HG03575 (cell line): ENCODE data around the gene PLCH1.
"Not testable (repeated sequence)": the region's sequence is repeated elsewhere in the genome, so short reads cannot be mapped to it uniquely, and the experiment has no call there.

Experiments
- ATAC-seq: cut with Tn5 transposase; IDR thresholded peaks from one replicate; pipeline ENCODE4 v1.9.1; 2021; ENCODE audit not compliant: unreplicated experiment, insufficient number of reproducible peaks, low FRiP score; ENCODE audit errors: extremely low read depth

PLCH1 gene

DNA sequence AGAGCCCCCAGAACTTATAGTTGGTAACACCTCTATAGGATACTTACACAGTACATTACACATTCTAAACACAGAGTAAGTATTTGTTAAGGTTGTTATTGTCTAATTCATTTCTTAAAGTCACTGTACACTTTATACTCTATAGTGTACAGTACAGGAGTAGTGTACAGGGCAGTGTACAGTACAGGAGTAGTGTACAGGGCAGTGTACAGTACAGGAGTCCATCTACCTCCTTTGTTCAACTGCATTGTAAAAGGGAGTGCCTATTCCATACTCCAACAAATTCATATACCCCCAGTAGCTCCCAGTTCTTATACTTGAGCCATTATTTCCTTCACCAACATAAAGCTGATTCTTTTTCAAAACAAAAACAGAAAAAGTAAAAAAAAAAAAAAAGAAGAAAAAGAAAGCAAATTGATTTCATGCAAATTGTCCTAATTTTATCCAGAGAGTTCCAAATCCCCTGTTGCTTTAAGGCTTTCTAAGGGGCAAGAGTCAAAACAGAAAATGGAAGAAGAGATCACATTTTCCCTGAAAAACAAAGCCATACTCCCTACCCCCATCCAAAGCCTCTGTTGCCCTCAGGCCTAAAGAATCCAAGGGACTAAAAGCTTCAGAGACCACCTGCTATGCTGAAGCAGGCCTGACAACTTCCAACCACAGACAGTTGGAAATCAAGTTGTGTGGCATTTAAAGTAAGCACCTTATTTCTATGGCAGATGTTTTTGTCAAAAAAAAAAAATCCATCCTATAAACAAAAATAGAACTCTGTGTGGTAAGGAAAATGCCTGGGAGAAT is 125.6 kb downstream of the PLCH1 start:
- no peak for ATAC-seq

DNA sequence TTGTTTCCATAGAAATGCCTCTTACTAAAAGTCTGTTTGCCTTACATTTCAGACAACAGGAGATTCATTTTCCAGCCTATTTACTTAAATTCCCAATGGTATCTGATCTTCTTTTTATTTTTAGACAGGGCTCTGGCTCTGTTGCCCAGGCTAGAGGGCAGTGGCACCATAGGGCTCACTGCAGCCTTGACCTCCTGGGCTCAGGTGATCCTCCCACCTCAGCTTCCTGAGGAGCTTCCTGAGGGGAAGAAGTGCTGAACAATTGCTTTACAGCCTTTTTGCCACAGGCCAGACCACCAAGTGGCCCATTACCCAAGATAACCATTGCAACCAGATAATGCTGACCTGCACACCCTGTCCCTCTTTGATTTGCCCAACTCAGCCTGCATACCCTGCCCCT is 126.3 kb downstream of the PLCH1 start:
- no peak for ATAC-seq

DNA sequence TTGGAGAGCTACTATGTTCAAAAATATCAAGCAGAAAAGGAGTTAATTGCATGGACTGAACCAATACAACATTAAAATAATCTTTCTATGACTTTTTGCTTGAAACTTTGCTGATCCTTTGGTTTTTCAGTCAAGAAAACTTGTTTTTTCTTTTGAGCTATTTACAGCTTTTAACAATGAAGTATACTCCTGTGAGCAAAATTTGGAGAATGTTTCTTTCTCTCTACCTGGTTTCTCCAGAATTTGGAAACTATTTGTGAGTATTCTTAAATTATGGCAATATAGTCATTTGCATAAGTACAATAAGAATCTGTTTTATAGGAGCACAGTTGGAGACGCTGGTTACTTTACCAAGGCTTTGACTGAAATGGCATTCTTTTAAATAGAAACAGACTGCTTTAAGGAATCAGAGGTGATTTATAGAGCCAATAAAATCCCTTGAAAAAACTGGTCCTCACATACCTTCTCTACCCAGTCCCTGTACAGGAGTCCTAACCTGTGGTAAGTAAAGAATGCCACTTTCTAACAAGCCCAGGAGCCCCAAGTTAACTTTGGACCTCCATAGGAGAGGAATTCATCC is 127.4 kb downstream of the PLCH1 start:
- ATAC-seq = no peak

DNA sequence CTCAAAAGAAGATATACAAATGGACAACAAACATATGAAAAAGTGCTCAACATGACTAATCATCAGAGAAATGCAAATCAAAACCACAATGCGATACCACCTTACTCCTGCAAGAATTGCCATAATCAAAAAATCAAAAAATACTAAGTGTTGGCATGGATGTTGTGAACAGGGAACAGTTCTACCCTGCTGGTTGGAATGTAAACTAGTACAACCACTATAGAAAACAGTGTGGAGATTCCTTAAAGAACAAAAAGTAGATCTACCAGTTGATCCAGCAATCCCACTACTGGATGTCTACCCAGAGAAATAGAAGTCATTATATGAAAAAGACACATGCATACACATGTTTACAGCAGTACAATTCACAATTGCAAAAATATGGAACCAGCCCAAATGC is 129.7 kb downstream of the PLCH1 start:
- not testable (repeated sequence) for ATAC-seq

DNA sequence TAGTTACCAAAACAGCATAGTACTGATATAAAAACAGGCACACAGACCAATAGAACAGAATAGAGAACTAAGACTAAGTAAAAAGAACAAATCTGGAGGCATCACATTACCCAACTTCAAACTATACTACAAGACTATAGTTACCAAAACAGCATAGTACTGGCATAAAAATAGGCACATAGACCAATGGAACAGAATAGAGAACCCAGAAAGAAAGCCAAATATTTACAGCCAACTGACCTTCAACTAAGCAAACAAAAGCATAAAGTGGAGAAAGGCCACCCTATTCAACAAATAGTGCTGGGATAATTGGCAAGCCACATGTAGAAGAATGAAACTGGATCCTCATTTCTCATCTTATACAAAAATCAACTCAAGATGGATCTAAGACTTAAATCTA is 130.5 kb downstream of the PLCH1 start:
- ATAC-seq = not testable (repeated sequence)

DNA sequence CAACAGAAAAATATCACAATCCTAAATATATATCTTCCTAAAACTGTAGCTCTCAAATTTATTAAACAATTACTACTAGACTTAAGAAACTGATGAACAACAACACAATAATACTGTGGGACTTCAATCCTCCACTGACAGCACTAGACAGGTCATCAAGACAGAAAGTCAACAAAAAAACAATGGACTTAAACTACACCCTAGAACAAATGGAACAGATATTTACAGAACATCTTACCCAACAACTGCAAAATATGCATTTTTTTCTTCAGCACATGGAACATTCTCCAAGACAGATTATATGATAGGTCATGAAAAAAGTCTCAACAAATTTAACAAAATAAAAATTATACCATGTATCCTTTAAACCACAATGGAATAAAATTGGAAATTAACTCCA is 133.4 kb downstream of the PLCH1 start:
- ATAC-seq = no peak

DNA sequence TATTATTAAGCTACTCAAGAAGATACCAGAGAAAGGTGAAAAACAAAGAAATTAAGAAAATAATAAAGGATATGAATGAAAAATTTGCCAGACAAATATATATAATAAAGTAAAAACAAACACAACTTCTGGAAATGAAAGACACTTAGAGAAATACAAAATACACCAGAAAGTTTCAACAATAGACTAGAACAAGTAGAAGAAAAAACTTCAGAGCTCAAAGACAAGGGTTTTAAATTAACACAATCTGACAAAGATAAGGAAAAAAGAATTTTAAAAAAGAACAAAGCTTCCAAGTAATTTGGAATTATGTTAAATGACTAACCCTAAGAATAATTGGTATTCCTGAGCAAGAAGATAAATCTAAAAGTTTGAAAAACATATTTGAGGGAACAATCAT is 135.3 kb downstream of the PLCH1 start:
- ATAC-seq = no peak

DNA sequence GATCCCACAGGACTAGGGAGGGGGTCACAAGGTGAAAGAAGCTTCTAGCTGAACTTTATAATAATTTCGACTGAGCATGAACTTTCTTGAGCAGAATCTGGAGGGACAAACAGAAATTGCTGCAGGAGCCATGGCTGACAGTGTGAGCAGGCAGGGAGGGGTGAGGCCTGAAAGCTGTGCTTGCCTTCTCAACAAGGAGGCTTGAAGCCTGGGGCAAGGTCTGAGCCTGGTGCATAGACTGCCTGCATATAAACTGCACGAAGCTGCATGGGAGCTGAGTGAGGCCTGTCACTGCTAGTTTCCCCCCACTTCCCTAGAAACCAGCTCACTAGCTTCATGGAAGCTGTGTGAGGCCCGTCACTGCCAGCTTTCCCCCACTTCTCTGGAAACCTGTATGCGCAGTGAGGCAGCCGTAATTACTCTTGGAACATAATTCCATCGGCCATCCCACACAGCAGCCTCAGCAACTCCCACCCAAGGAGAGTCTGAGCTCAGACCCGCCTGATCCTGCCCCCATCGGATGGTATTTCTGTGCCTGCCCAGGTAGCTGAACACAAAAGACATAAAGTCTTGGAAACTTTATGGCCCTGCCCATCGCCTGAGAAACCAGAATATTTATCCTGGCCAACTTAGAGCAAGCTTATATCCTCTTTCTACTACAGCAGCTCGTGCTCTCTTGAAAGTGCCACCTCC is 136.5 kb downstream of the PLCH1 start:
- no peak for ATAC-seq

DNA sequence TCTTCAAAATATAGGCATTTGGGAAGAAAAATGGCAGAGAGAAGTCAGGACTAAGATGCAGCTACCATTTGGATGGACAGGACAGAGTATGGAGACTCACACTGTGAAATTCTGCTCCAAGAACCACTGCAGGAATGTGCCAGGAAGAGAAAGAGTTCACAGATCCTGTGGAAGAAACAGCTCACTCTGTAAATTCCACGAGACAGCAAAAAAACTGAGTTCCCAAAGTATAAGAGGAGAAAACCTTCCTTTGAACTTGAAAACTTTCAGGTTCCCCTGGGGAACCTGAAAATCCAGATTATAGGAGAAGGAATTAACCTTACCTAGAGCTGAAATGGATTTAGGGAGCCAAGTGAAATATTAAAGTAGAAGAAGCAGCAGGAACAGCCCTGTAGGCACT is 137.1 kb downstream of the PLCH1 start:
- no peak for ATAC-seq

DNA sequence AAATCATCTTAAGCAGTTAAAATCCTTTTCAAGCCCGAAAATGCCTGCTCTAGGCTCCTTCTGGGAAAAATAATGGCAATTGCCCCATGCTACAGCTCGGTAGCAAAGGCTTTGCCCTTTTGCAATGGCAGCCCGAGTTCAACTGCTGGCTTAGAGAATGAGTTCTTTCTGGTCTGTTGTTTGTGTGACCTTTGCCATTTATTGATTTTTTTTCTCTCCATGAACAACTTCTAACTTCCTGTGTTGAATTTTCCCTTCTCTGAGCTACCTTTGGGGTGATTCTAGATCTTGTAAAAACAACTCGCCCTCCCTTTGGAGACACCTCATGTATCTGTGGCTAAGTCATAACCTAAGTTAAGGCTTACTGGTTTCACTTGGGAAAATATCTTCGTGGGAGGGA is 139.3 kb downstream of the PLCH1 start:
- ATAC-seq = no peak

DNA sequence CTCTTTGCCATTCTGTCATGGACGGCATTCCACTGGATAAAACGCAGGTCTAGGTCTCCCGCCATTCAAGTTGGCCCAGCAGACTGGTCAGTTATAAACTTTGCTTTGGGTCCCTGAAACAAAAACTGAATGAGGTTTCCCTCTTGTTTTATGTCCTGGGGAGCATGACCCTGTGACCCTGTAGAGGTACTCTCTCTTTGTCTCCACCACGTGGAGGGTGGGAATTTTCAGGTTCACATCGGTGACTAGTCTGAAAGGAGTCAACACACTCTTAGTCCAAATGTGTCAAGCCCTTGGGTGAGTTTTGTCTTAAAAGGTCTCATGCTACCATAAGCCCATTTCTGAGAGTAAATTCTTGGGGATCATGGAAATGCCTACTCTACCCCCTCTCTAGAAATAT is 139.9 kb downstream of the PLCH1 start:
- ATAC-seq = no peak

DNA sequence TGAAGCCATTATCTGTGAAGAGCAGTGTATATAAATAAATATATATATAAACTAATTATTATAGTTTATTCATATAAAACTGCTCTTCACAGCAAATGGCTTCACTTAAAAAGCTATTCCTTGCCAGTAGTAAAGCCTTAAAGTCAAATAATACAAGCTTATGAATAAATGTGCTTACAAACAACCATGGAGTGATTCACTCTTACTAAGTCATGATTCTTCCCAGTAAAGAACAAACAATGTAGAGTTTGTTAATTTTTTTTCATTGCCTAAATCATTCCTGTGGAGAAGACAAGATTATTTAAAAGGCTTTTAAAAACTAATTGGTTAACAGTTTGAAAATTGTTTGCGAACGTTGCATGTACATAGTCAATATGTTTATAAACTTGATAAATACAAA is 140.7 kb downstream of the PLCH1 start:
- no peak for ATAC-seq

DNA sequence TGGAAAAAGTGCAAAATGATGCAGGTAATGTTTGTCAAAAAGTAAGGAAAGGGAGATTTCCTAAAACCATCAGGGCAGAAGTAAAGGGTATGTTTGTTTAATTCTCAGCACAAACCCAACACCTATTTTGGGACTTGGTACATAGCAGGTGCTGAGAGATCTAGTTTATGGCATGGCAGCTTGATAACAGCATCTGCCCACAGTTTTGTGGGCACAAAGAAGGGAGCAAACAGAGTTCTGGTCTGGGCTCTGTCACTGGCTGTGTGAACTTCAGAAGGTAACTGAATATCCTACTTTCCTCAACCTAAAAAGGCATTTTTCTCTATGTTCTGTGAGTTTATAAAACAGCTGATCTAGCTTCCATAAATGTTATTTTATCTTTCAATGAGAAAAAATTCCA is 141.6 kb downstream of the PLCH1 start:
- no peak for ATAC-seq

DNA sequence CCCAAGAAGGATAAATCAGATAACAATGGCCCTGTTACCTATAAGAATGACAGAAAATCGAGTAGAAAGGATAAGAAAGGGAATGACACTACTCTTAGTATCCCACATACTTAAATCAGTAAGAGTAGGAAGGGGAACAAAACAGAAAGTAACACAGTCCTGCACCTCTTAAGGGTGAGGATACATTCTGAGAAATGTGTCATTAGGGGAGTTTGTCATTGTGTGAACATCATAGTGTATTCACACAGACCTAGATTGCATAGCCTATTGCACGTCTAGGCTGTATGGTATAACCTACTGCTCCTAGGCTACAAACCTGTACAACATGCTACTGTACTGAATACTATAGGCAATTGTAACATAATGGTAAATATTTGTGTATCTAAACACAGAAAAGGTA is 142.6 kb downstream of the PLCH1 start:
- no peak for ATAC-seq

DNA sequence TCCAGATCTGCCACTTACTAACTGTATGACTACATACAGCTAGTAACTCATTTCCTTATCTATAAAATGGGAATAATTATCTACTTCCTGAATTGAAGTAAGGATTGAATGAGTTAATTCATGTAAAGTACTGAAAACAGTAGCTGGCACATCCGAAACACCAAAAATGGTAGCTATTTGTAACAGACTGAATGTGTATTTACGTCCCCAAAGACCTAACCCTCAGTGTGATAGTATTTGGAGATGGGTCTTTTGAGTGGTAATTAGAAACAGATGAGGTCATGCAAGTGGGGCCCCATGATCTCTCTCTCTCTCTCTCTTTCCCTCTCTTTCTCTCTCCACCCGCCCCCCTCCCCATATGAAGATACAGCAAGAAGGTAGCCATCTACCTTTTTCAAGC is 146.2 kb downstream of the PLCH1 start:
- no peak for ATAC-seq

DNA sequence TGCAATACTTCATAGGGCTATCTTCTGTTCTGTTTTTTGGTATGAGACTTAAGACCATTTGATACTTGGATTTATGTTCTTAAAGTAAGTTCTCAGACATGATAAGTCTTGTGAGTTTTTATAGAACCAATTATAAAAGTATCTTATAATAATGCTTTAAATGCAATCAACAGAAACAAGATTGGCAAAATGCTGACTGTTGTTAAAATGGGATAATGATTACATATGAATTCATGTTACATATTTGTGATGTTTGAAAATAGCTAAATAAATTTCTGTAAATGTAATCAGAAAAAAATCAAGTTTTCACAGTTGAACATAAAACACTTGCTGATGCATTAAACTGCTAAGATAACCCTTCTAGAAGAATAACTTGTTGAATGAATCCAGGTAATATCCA is 148.3 kb downstream of the PLCH1 start:
- no peak for ATAC-seq

DNA sequence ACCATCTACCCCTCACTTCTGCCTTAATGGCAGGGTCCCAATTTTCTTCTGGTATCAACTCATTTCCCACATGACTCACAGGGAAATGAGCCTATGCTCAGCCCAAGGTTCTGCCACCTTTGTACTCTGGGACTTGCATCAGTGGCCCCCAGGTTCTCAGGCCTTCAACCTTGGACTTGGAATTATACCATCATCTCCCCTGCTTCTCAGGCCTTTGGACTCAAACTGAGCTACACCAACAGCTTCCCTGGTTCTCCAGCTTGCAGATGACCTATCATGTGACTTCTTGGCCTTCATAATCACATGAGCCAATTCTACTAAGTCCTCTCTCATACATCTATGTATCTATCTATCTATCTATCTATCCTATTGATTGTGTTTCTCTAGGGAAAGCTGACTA is 149.5 kb downstream of the PLCH1 start:
- no peak for ATAC-seq

DNA sequence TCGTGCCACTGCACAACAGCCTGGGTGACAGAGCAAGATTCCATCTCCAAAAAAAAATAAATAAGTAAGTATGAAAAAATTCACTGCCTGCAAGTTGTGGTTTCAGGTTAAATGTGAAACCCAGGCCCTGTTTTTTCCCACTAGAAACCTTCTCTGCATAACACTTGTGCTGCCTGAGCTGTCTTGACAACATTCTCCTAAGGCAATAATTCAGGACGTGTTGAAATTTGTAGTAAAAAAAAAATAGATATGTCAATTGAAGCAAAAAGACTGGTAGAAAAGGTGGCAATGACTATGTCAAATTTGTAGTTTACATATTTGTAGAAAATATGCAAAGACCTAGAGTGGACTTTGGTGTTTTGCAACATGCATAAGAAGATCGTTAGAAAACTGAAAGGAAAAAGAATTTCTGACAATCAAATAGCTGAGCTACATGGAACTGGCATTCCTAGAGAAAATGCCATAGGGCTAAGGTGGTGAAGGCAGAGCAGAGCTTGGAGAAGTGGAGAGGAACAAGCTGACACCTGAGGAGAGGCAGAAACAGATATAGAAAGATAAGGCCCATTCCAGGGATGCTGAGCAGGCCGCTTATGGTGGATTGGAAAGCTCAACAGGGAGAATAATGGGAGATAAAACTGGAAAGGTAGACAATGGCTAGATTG is 150.2 kb downstream of the PLCH1 start:
- no peak for ATAC-seq

DNA sequence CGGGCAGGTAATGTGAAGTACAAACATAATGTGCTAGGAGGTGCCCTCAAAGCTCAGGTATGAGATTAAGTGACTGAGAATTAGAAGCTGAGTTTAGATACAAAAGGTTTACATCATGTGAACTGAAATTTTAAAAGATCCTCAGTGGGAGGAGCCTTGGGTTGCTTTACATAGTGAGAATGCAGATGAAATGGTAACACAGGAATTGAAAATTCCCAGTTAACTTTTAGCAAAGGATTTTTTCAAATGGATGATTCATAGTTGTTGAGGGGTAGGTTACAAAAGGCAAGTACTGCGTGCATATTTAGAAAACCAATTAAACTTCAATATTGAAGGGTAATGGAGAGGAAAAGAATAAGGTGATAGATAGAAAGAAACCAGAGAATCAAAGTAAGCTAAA is 157.3 kb downstream of the PLCH1 start:
- ATAC-seq = no peak

DNA sequence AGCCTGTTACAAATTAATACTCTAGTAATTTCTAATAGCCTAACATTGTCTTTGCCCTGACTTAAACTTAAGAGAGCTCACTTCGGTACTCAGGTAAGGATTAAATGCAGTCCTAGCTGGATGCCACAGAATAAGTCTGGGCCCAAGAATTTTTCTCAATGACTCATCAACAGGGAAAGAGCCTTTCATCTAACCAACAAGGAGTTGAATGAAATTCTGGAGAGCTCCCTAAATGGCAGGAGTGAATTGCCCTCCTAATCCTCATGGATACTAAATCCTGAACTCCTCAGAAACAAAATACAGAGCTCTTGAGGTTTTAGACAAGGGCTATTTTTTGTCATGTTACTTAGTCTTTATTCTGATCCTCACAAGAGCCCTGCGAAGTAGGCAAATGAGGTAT is 159.5 kb downstream of the PLCH1 start:
- ATAC-seq = no peak
